ENCODE data around the gene TRAPPC3. TPM values are rescaled to one million over a fixed set of nuclear protein-coding genes. Genes with fewer than 3 reads are reported as not detected.

TRAPPC3 gene
- total and polyA plus RNA-seq, 2 donors from 2014 or later, result 58.4 to 102 TPM

GRCh38 chr1:36092166-36092797 lies 57.0 kb downstream of the TRAPPC3 start:
- H3K36me3 ChIP-seq (ENCODE audit: control insufficient read depth in 2 of 3, insufficient read depth in 3 of 3, low read length in 3 of 3), result peaks cover 6 to 34% (median 15%) of the 10 kb centered on the region in 3 donors
- no peak for FAIRE-seq
- peaks cover 0 to 18% (median 2%) of the 10 kb centered on the region in 3 donors for H3K4me1 ChIP-seq (ENCODE audit: control insufficient read depth in 2 of 3, insufficient read depth in 2 of 3, low read depth in 1 of 3, low read length in 3 of 3)
- no peaks in the 10 kb centered on the region for H3K27me3 ChIP-seq (ENCODE audit: control insufficient read depth, insufficient read depth, low read length)
- no peak overlapping the region for H3K4me3 ChIP-seq (ENCODE audit: low read length in 3 of 3)
- no peaks in the 10 kb centered on the region for H3K9me3 ChIP-seq (ENCODE audit: control insufficient read depth in 2 of 3, insufficient read depth in 1 of 3, low read length in 3 of 3)
- no peak overlapping the region for H3K27ac ChIP-seq (ENCODE audit: low read depth in 2 of 2, low read length in 2 of 2)
- no peak for TF ChIP-seq CTCF (IDR thresholded peaks at IDR 0.05; ENCODE audit: borderline replicate concordance, extremely low read depth, insufficient read depth)
- no peak overlapping the region for H3K9ac ChIP-seq (ENCODE audit: low read length in 3 of 3)
- no peak for DNase-seq
- intact Hi-C loops (cut with DNase I), result no loop called here

DNA sequence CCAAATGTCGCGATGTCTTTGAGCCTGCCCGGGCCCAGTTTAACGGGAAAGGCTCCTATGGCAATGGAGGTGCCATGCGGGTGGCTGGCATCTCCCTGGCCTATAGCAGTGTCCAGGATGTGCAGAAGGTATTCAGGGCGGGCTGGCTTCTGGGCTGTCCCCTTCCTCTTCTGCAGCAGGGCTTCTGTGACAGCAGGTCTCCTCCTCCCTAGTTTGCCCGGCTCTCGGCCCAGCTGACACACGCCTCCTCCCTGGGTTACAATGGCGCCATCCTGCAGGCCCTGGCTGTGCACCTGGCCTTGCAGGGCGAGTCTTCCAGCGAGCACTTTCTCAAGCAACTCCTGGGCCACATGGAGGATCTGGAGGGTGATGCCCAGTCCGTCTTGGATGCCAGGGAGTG lies 57.6 kb downstream of the TRAPPC3 start:
- Histone ChIP-seq H3K4me1 (ENCODE audit: control insufficient read depth in 2 of 3, insufficient read depth in 2 of 3, low read depth in 1 of 3, low read length in 3 of 3) (peaks cover 0 to 18% (median 2%) of the 10 kb centered on the region in 3 donors), H3K27me3 (ENCODE audit: control insufficient read depth, insufficient read depth, low read length) (no peaks in the 10 kb centered on the region), H3K4me3 (ENCODE audit: low read length in 3 of 3) (no peak overlapping the region), H3K9ac (ENCODE audit: low read length in 3 of 3) (no peak overlapping the region), H3K27ac (ENCODE audit: low read depth in 2 of 2, low read length in 2 of 2) (no peak overlapping the region), H3K9me3 (ENCODE audit: control insufficient read depth in 2 of 3, insufficient read depth in 1 of 3, low read length in 3 of 3) (no peaks in the 10 kb centered on the region), H3K36me3 (ENCODE audit: control insufficient read depth in 2 of 3, insufficient read depth in 3 of 3, low read length in 3 of 3) (peaks cover 6 to 34% (median 15%) of the 10 kb centered on the region in 3 donors)
- FAIRE-seq (no peak), DNase-seq (no peak)
- intact Hi-C loops (cut with DNase I), result no loop called here
- no peak for TF ChIP-seq CTCF (IDR thresholded peaks at IDR 0.05; ENCODE audit: borderline replicate concordance, extremely low read depth, insufficient read depth)

GRCh38 chr1:36091141-36091540 lies 58.1 kb downstream of the TRAPPC3 start:
- Histone ChIP-seq H3K27me3 (ENCODE audit: control insufficient read depth, insufficient read depth, low read length) (no peaks in the 10 kb centered on the region), H3K9me3 (ENCODE audit: control insufficient read depth in 2 of 3, insufficient read depth in 1 of 3, low read length in 3 of 3) (no peaks in the 10 kb centered on the region), H3K4me3 (ENCODE audit: low read length in 3 of 3) (no peak overlapping the region), H3K36me3 (ENCODE audit: control insufficient read depth in 2 of 3, insufficient read depth in 3 of 3, low read length in 3 of 3) (peaks cover 6 to 34% (median 15%) of the 10 kb centered on the region in 3 donors), H3K9ac (ENCODE audit: low read length in 3 of 3) (no peak overlapping the region), H3K27ac (ENCODE audit: low read depth in 2 of 2, low read length in 2 of 2) (no peak overlapping the region), H3K4me1 (ENCODE audit: control insufficient read depth in 2 of 3, insufficient read depth in 2 of 3, low read depth in 1 of 3, low read length in 3 of 3) (peaks cover 0 to 18% (median 2%) of the 10 kb centered on the region in 3 donors)
- intact Hi-C loops (cut with DNase I), result no loop called here
- TF ChIP-seq CTCF (IDR thresholded peaks at IDR 0.05; ENCODE audit: borderline replicate concordance, extremely low read depth, insufficient read depth), result no peak
- DNase-seq, result no peak
- no peak for FAIRE-seq

All from kidney (tissue), 14 donors.